Tibial nerve (tissue), 3 donors: ENCODE results near the gene NMNAT3.
"Not testable (repeated sequence)": the region's sequence is repeated elsewhere in the genome, so short reads cannot be mapped to it uniquely, and the experiment has no call there.

ENCODE experiments used
- CTCF ChIP-seq, 5 experiments: fragments of 200-600 bp in 3 of 5; fragments of 450-650 bp in 2 of 5; sonication (generic) in 3 of 5; IDR thresholded peaks; one replicate each; pipeline ENCODE4 v1.5.1; 2016 to 2019; ENCODE audit warnings: antibody characterized with exemption in 5 of 5, mild to moderate bottlenecking in 3 of 5, moderate library complexity in 2 of 5
- POLR2A ChIP-seq, 2 donors: fragments of 450-650 bp; IDR thresholded peaks; one replicate each; pipeline ENCODE4 v1.6.1; 2017; ENCODE audit warnings: antibody characterized with exemption in 2 of 2, mild to moderate bottlenecking in 2 of 2, moderate library complexity in 2 of 2

GRCh38 chr3:139583651-139584050, 94.1 kb downstream of the NMNAT3 start:
- not testable (repeated sequence) for TF ChIP-seq CTCF, POLR2A (IDR thresholded peaks at IDR 0.05)
